Vein endothelial cell (primary cell): ENCODE data around the gene BCO2. TPM values are rescaled to one million over a fixed set of nuclear protein-coding genes. Genes with fewer than 3 reads are reported as not detected.

Experiments used
- small RNA-seq: library from RNA; depleted of rRNA; stranded (forward); fragments of <200 nt; gene quantifications from one replicate; pipeline ENCODE3, GENCODE V24; 2012
- total RNA-seq: library from RNA; depleted of rRNA; stranded (reverse); fragments of >200 nt; gene quantifications from 2 replicates; pipeline ENCODE4 v1.2.3, GENCODE V29; 2012

Gene BCO2, protein sequence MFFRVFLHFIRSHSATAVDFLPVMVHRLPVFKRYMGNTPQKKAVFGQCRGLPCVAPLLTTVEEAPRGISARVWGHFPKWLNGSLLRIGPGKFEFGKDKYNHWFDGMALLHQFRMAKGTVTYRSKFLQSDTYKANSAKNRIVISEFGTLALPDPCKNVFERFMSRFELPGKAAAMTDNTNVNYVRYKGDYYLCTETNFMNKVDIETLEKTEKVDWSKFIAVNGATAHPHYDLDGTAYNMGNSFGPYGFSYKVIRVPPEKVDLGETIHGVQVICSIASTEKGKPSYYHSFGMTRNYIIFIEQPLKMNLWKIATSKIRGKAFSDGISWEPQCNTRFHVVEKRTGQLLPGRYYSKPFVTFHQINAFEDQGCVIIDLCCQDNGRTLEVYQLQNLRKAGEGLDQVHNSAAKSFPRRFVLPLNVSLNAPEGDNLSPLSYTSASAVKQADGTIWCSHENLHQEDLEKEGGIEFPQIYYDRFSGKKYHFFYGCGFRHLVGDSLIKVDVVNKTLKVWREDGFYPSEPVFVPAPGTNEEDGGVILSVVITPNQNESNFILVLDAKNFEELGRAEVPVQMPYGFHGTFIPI
- total RNA-seq: 1.1 and 1.3 TPM in 2 replicates

GRCh38 chr11:112174789-112175598 lies at the start of gene BCO2:
BCO2 (plus strand) TSS chr11:112175512; CDS start chr11:112175602, 90 bp downstream.

DNA sequence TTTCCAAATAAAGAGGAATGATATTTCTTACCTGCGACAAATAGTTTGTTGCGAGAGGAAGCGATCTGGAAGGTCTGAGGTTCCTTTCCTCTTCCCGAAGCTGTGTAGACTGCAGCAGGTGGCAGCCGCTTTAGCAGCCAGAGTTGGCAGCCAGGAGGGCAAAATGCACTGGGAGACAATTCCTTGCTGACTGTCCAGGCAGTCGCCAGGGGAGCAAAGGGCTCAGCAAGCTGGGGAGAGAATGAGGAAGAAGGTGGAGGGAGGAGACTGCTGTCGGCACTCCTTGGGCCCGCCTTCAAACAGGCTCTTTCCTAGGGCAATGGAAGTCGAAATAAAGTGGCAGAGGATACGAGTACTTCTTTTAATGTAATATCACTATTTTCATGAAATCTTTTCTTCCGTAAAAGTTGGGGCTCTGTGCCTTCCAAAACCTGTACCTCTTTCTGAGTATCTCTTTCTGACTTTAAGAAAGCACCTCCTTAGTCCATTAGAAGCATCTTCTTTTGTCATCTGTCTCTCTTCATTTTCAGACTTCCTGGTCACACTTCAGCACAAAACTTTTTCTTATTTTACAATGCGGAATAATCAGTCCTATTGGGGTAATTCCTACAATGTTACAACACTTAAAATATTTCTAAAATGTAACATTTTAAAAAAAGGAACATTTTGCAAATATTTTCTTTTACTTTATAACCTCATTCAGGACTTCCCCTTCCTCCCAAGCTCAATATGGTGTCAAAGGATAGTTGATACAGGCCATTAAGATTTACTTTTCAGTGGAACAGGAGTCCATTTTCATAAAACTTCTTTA lies 11.2 kb upstream of the BCO2 start, which contains the start of gene IL18:
TSS of gene IL18 (minus strand) at position 220 of the 811 bp plus-strand sequence. CDS start 9,041 bp downstream, outside the sequence.

DNA sequence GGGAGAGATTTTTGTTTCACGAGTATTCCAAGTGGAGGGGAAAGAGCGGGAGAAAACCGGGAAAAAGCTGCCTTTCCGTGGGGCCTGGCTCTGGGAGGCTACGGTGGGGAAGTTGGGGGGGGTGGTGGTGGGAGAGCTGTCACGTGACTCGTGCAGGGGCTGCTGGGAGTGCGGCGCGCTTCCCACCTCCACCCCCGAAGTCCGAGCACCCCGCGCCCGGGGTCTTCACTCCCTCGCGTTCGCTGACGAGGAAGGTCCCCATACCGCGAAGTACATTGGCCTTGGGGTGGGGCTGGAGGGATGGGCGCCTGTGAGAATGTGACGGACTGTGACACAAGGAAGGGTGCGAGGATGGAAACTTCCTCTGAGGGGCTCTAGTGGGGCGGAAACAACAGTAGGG lies 8.2 kb upstream of the BCO2 start, which contains the start of gene TEX12:
TSS of gene TEX12 (plus strand) at position 228 of the 400 bp plus-strand sequence. CDS start 1,897 bp downstream, outside the sequence.

GRCh38 chr11:112226062-112226830 lies 50.9 kb downstream of the BCO2 start, which contains the start of gene PTS:
PTS (plus strand) TSS chr11:112226428; CDS start chr11:112226444, 16 bp downstream.

DNA sequence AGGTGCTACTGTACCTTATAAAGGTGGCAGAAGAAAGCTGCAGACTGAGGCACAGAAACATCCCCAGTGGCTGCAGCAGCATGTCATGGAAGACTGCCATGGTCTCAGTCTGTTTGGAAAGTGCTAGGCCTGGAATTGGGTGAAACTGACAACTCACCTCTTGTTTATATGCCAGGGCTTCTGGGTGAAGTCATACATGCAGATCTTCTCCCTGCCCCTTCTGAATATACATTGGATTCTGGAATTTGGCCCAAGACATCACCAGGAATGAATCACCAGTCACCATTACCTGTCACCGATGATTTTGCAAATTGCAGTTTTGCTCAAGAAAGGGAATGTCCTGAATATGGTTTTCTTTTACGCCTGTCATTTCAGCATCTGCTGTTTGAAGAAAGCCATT lies 85.2 kb downstream of the BCO2 start, which contains the start of gene PLET1:
TSS of gene PLET1 (minus strand) at position 371 of the 400 bp plus-strand sequence. CDS start at position 100, 271 bp downstream.

Small RNA genes within 50 kb of the gene (small RNA-seq; reads per million reads assigned to genes)
- not detected for gene MRPS36P4

Other genes with a start within 250 kb of the BCO2 start
- 39.2 and 45.1 TPM in 2 replicates for gene DIXDC1, start 238.2 kb upstream of the BCO2 start, total RNA-seq
- 34.6 and 49.5 TPM in 2 replicates for gene DLAT, start 150.1 kb upstream of the BCO2 start, total RNA-seq
- 1.7 and 2.6 TPM in 2 replicates for gene PIH1D2, start 101.5 kb upstream of the BCO2 start, total RNA-seq
- gene NKAPD1, start 101.2 kb upstream of the BCO2 start, total RNA-seq: 16.0 and 19.8 TPM in 2 replicates
- 53.9 and 55.1 TPM in 2 replicates for gene TIMM8B, start 88.8 kb upstream of the BCO2 start, total RNA-seq
- 84.5 and 114 TPM in 2 replicates for gene SDHD, start 88.6 kb upstream of the BCO2 start, total RNA-seq
- 0.19 TPM in 1 of 2 replicates, not detected in the other for gene IL18, start 11.4 kb upstream of the BCO2 start, total RNA-seq
- gene TEX12, start 8.1 kb upstream of the BCO2 start, total RNA-seq: 0.29 and 0.65 TPM in 2 replicates
- 23.5 and 37.3 TPM in 2 replicates for gene PTS, start 50.9 kb downstream of the BCO2 start, total RNA-seq
- not detected in 2 replicates for gene PLET1, start 85.3 kb downstream of the BCO2 start, total RNA-seq